Stimulated activated CD8-positive, alpha-beta memory T cell treated with anti-CD3 and anti-CD28 coated beads, Interleukin-12 subunit alpha, Interleukin-12 subunit beta, amount 100 ng/mL, for 4 hours (primary cell): ENCODE results near the gene CST4.
"Not testable (repeated sequence)": the region's sequence is repeated elsewhere in the genome, so short reads cannot be mapped to it uniquely, and the experiment has no call there.

Experiments used
- DNase-seq: peaks from one replicate; pipeline ENCODE4 v3.0.0-alpha.2; 2020; ENCODE audit warnings: low read depth

CST4 gene

GRCh38 chr20:23659989-23660837, 28.6 kb downstream of the CST4 start:
- no peak for DNase-seq

DNA sequence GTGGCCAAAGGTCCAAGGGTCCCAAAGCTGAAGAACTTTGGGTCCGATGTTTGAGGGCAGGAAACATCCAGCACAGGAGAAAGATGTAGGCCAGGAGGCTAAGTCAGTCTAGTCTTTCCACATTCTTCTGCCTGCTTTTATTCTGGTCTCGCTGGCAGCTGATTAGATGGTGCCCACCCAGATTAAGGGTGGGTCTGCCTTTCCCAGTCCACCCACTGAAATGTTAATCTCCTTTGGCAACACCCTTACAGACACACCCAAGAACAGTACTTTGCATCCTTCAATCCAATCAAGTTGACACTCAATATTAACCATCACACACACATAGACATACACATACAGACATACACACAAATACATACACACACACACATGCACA, 29.2 kb downstream of the CST4 start:
- not testable (repeated sequence) for DNase-seq

DNA sequence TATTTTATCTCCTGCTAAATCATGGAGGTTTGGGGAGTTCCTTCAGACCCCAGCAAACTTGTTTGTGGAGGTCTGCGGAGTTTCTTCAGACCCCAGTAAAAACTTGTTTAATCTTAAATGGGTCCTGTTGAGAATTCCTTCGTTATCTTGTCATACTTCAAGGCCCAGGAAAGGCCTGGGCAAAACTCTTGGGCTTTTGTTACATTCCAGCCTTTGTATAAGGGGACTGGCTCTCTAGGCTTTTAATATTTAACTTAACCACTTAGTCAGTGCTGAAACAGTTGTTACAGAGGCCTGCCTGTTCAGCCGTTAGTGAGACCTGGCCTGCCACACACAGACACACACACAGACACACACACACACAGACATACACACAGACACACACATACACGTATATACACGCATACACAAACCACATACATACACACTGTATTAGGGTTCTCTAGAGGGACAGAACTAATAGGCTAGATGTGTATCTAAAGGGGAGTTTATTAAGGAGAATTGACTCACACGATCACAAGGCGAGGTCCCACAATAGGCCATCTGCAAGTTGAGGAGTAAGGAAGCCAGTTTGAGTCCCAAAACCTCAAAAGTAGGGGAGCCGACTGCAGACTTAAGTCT, 29.7 kb downstream of the CST4 start:
- no peak for DNase-seq

GRCh38 chr20:23658336-23658735, 30.5 kb downstream of the CST4 start:
- DNase-seq, result no peak

DNA sequence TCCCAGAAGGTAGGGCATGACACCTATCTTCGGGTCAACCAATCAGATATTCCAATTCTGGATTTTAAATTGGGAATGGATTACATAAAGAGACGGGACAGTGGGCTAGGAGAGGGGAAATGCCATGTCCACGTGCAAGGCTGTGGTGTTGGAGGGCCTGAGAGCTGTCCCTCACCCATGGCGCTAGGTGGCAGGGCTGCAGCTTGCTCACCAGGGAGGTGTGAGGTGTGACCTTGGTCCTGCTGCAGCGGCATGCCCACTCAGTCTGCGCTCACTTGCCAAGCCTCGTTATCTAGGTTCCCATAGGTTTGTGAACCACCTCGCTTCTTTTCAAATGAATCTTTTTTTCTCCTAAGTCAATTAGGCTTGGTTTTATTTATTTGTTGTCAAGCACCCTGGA, 31.6 kb downstream of the CST4 start:
- no peak for DNase-seq

DNA sequence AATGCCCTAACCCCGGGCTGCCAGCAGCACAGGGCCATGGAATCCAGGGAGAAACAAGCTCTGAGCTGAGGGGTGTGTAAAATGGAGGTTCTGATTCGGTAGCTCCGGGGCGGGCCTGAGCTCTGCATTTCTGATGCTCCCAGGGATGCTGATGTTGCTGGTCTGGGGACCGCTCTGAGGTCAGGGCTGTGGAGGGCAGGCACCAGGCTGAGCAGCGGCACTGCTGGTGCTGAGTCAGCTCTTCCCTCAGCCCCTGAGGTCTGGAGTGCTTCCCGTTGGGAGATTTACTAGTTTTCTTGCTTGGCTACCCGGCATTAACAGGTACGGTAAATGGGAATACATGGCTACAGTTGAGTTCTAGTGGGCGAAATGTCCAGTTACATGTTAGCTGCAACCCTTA, 32.5 kb downstream of the CST4 start:
- DNase-seq, result no peak

- no peak for DNase-seq
Measured at GRCh38 chr20:23655491-23656211, 33.2 kb downstream of the CST4 start.

DNA sequence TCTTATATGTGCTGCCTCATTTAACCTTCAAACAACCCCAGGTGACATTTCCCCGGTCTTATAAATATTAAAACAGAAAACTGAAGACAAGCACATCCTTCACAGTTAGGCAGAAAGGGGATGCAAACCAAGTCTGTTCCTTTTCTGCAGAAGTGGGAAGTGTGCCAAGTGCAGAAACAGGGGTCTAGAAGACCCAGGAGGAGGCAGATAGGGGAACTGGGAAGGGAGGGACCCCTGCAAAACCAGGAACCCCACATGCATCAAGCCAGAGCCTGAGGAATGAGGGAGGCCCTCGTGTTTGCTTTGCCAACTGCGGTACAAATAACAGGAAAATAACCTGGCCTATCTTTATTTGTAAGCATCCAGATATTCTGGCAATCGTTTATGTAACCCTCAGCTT, 34.1 kb downstream of the CST4 start:
- no peak for DNase-seq

DNA sequence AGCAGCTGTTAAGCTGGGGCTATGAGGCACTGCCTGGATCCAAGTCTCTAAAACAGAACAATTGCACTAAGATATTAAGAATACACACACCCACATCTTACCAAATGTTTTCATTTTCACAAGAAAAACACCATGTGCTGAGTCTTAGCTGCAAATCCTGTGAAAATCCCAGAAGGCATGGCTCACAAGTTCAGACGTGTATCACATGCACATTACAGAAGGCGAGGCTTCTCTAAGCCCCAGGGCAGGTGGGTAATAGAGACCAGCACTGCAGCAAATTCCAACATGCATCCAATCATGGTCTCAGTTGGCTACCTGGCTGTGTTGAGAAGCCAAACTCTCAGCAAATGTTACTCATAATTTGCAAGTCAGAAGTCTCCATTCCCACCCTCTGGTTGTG, 34.8 kb downstream of the CST4 start:
- no peak for DNase-seq

DNA sequence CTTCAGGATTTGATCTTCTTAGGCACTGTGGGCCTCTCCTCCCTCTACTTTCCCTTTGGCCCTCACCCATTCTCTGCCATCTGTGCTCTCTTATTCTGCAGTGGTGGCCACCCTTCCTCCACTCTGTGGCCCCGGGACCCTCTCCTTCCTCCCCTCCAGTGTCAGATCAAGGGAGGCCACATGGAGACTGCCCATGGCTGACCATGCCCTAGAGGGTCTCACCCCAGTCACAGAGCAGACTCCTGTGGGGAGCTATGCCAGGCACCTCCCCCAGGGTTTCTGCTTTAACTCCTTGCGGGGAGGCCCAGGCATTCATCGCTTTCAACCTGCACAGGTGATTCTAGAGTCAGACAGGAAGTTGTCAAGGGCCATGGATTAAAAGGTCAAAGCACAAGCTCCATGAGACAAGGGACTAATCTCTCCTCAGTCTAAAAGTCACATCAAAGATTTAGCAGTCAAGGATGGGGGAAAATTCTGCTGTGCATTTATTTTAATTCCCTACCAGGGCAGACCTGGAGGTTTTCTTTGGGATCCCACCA, 35.4 kb downstream of the CST4 start:
- DNase-seq, result no peak

DNA sequence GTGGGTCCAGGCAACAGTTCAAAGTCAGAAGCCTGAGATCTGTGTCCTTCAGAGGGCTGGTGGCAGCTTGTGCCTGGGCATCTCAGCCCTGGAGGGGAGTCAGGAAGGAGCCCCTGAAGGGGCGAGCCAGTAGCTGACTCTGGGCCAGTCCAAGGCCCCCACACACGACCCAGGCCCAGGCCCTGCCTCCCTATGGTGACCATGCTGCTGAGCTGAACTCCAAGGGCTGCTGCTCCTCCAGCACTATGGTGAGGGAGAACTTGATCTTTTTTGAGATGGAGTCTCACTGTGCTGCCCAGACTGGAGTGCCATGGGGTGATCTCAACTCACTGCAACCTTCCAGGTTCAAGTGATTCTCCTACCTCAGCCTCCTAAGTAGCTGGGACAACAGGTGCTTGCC, 35.9 kb downstream of the CST4 start:
- no peak for DNase-seq

- DNase-seq, result no peak
Measured at GRCh38 chr20:23652371-23652770, 36.5 kb downstream of the CST4 start.

GRCh38 chr20:23651117-23651516, 37.7 kb downstream of the CST4 start:
- no peak for DNase-seq

GRCh38 chr20:23649830-23650417, 38.9 kb downstream of the CST4 start:
- no peak for DNase-seq

DNA sequence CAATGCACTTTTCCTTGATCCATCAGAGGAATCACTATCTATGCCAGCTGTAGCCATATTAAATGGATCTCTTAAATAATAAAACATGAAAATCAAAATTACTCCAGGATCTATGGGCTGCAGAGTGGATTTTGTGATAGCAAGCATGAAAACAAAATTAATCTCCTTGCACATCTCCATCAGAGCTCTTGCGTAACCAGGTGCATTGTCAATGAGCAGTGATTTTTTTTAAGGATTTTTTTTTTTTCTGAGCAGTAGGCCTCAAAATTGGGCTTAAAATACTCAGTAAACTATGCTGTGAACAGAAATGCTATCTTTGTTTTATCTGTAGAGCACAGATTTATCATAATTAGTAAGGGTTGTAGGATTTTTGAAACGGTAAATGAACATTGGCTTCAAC, 39.6 kb downstream of the CST4 start:
- DNase-seq, result no peak

DNA sequence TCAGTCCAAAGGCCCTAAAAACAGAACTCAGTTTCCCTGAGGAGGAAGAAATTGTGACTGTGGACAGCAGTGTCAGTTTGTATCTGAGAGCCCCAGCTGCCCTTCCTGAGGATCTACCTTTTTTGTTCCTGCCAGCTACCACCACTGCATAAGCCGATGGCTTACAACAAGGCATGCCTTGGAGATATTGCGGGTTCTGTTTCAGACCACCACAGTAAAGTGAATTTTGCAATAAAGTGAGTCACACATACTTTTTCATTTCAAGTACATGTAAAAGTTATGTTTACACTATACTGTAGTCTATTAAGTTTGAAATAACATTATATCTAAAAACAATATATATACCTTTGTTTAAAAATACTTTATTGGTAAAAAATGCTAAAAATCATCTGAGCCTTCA, 41.5 kb downstream of the CST4 start:
- no peak for DNase-seq

- DNase-seq, result no peak
Measured at GRCh38 chr20:23646106-23646873, 42.5 kb downstream of the CST4 start.

- no peak for DNase-seq
Measured at GRCh38 chr20:23645575-23645974, 43.3 kb downstream of the CST4 start.

DNA sequence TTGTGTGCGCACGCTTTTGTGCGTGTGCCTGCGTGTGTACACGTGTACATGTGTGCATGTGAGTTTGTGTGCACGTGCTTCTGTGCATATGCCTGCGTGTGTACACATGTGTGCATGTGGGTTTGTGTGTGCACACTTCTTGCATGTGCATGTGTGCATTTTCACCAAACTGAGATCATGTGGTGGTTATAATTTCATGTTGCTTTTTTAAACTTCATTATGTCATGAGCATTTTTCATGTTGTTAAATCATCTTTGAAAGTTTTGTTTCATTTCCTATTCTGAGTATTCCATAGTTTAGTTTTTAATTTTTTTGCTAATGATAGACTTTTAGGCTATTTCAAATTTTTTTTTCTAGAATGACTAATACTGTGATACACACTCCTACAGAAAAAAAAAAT, 44.7 kb downstream of the CST4 start:
- DNase-seq, result no peak

- DNase-seq, result no peak
Measured at GRCh38 chr20:23643659-23644058, 45.2 kb downstream of the CST4 start.

- DNase-seq, result no peak
Measured at GRCh38 chr20:23641936-23642751, 46.7 kb downstream of the CST4 start.
